Osteoblast (primary cell): ENCODE data around the gene AAR2. TPM values are rescaled to one million over a fixed set of nuclear protein-coding genes. Genes with fewer than 3 reads are reported as not detected.
A peak's percentile ranks its signal among the peaks of the same experiment; 100 is the strongest.

Experiments
- DNase-seq: peaks from one replicate; pipeline ENCODE4 v3.0.0; 2011; ENCODE audit warnings: low spot score, mixed read lengths; ENCODE audit not compliant: insufficient read length; ENCODE audit errors: missing footprints
- H2AFZ ChIP-seq: 2 replicates; pipeline ENCODE4 v1.6.0; 2011; ENCODE audit warnings: mild to moderate bottlenecking, low read length
- H3K27ac ChIP-seq: 2 replicates; pipeline ENCODE4 v1.5.1; 2011; ENCODE audit warnings: mild to moderate bottlenecking, low read depth, low read length, moderate library complexity
- H3K27me3 ChIP-seq: 2 replicates; pipeline ENCODE4 v1.6.0; 2012; ENCODE audit warnings: mild to moderate bottlenecking, control low read depth, inconsistent platforms, low read length, moderate library complexity; ENCODE audit not compliant: insufficient read depth
- H3K36me3 ChIP-seq: 2 replicates; pipeline ENCODE4 v1.5.1; 2011; ENCODE audit warnings: mild to moderate bottlenecking, low read length, control low read depth, moderate library complexity; ENCODE audit not compliant: insufficient read depth
- H3K4me1 ChIP-seq: 2 replicates; pipeline ENCODE4 v1.5.1; 2011; ENCODE audit warnings: mild to moderate bottlenecking, low read length, control low read depth, moderate library complexity; ENCODE audit not compliant: insufficient read depth
- H3K4me2 ChIP-seq: 2 replicates; pipeline ENCODE4 v1.6.0; 2011; ENCODE audit warnings: mild to moderate bottlenecking, low read length; ENCODE audit not compliant: insufficient read depth
- H3K4me3 ChIP-seq: fragments of 200-600 bp; sonication (generic); 3 replicates; pipeline ENCODE4 v1.5.1; 2012; ENCODE audit warnings: mild to moderate bottlenecking, low read length, inconsistent platforms; ENCODE audit not compliant: insufficient read depth
- H3K79me2 ChIP-seq: 2 replicates; pipeline ENCODE4 v1.6.0; 2012; ENCODE audit warnings: mild to moderate bottlenecking, low read length, control low read depth, inconsistent platforms; ENCODE audit not compliant: insufficient read depth
- H3K9me3 ChIP-seq: 2 replicates; pipeline ENCODE4 v1.5.1; 2011; ENCODE audit warnings: low read depth, low read length, control low read depth
- H4K20me1 ChIP-seq: 2 replicates; pipeline ENCODE4 v1.6.0; 2012; ENCODE audit warnings: mild to moderate bottlenecking, low read length, control low read depth; ENCODE audit not compliant: insufficient read depth
- CTCF ChIP-seq: IDR thresholded peaks from 2 replicates; pipeline ENCODE4 v1.5.1; 2011; ENCODE audit warnings: mild to moderate bottlenecking, low read depth, low read length, moderate library complexity; ENCODE audit errors: extremely low read depth
- total RNA-seq: library from RNA; depleted of rRNA; stranded (reverse); fragments of >200 nt; gene quantifications from 2 replicates; pipeline ENCODE4 v1.2.3, GENCODE V29; 2012

Gene AAR2
- total RNA-seq, 1 donor, result 29.0 TPM

- H3K4me3 ChIP-seq, result no peak overlapping the region
- TF ChIP-seq CTCF, result no peak
- H3K27ac ChIP-seq, result no peak overlapping the region
These were observed 39.0 kb upstream of the AAR2 start for GRCh38 chr20:36197271-36197670.

GRCh38 chr20:36199345-36200257 lies 36.7 kb upstream of the AAR2 start:
- no peaks in the 10 kb centered on the region for H3K9me3 ChIP-seq
- peak; percentile 96 for TF ChIP-seq CTCF
- no peak overlapping the region for H3K4me2 ChIP-seq
- no peak overlapping the region for H2AFZ ChIP-seq
- H3K4me1 ChIP-seq, result no peaks in the 10 kb centered on the region
- H3K27ac ChIP-seq, result no peak overlapping the region
- no peaks in the 10 kb centered on the region for H3K27me3 ChIP-seq
- H3K79me2 ChIP-seq, result no peaks in the 10 kb centered on the region
- no peaks in the 10 kb centered on the region for H3K36me3 ChIP-seq
- H3K4me3 ChIP-seq, result no peak overlapping the region
- H4K20me1 ChIP-seq, result peaks cover 3% of the 10 kb centered on the region
- DNase-seq, result peak; percentile 97

More at GRCh38 chr20:36197271-36197670, 39.0 kb upstream of the AAR2 start:
- DNase-seq, result no peak
- H2AFZ ChIP-seq, result no peak overlapping the region
- no peak overlapping the region for H3K4me2 ChIP-seq
- H3K27me3 ChIP-seq, result no peaks in the 10 kb centered on the region
- peaks cover 3% of the 10 kb centered on the region for H4K20me1 ChIP-seq
- no peaks in the 10 kb centered on the region for H3K4me1 ChIP-seq
- H3K36me3 ChIP-seq, result no peaks in the 10 kb centered on the region
- no peaks in the 10 kb centered on the region for H3K79me2 ChIP-seq
- no peaks in the 10 kb centered on the region for H3K9me3 ChIP-seq

GRCh38 chr20:36200451-36200850 lies 35.8 kb upstream of the AAR2 start:
- Histone ChIP-seq H3K4me3 (no peak overlapping the region), H3K36me3 (no peaks in the 10 kb centered on the region), H3K27me3 (no peaks in the 10 kb centered on the region), H3K4me1 (no peaks in the 10 kb centered on the region), H3K79me2 (no peaks in the 10 kb centered on the region), H3K4me2 (no peak overlapping the region), H3K9me3 (no peaks in the 10 kb centered on the region), H2AFZ (no peak overlapping the region), H3K27ac (no peak overlapping the region), H4K20me1 (peaks cover 3% of the 10 kb centered on the region)
- peak; percentile 43 for DNase-seq
- no peak for TF ChIP-seq CTCF

- Histone ChIP-seq H2AFZ (no peak overlapping the region), H3K9me3 (no peaks in the 10 kb centered on the region), H3K27ac (no peak overlapping the region), H3K36me3 (no peaks in the 10 kb centered on the region), H3K4me3 (no peak overlapping the region), H3K27me3 (no peaks in the 10 kb centered on the region), H3K4me2 (no peak overlapping the region), H4K20me1 (peaks cover 3% of the 10 kb centered on the region), H3K4me1 (no peaks in the 10 kb centered on the region), H3K79me2 (no peaks in the 10 kb centered on the region)
- no peak for TF ChIP-seq CTCF
- DNase-seq, result no peak
These were observed 35.1 kb upstream of the AAR2 start for GRCh38 chr20:36201198-36201597.
